ENCODE results near the gene MRPL37.
"Not testable (repeated sequence)": the region's sequence is repeated elsewhere in the genome, so short reads cannot be mapped to it uniquely, and the experiment has no call there.

The MRPL37 gene

GRCh38 chr1:54172614-54173599, 27.1 kb upstream of the MRPL37 start:
- no peak for DNase-seq

- no peak for DNase-seq
Observed at GRCh38 chr1:54173681-54174080, 26.3 kb upstream of the MRPL37 start.

- DNase-seq, result no peak
Observed at GRCh38 chr1:54174106-54174505, 25.9 kb upstream of the MRPL37 start.

- DNase-seq, result no peak
Observed at GRCh38 chr1:54176621-54177327, 23.2 kb upstream of the MRPL37 start.

GRCh38 chr1:54177726-54178125, 22.2 kb upstream of the MRPL37 start:
- no peak for DNase-seq

- DNase-seq, result no peak
Observed at GRCh38 chr1:54178296-54179070, 21.5 kb upstream of the MRPL37 start.

- no peak for DNase-seq
Observed at GRCh38 chr1:54180701-54181360, 19.1 kb upstream of the MRPL37 start.

- DNase-seq, result no peak
Observed at GRCh38 chr1:54186056-54186455, 13.9 kb upstream of the MRPL37 start.

- DNase-seq, result no peak
Observed at GRCh38 chr1:54188291-54188690, 11.7 kb upstream of the MRPL37 start.

- DNase-seq, result no peak
Observed at GRCh38 chr1:54190526-54190925, 9.4 kb upstream of the MRPL37 start.

- no peak for DNase-seq
Observed at GRCh38 chr1:54191525-54191924, 8.4 kb upstream of the MRPL37 start.

GRCh38 chr1:54193453-54193852, 6.5 kb upstream of the MRPL37 start:
- DNase-seq, result no peak

- DNase-seq, result no peak
Observed at GRCh38 chr1:54199151-54199764, 709 bp upstream of the MRPL37 start.

GRCh38 chr1:54200519-54200997, 591 bp downstream of the MRPL37 start:
- DNase-seq, result no peak

- DNase-seq, result no peak
Observed at GRCh38 chr1:54204199-54204598, 4.2 kb downstream of the MRPL37 start.

GRCh38 chr1:54207287-54207686, 7.3 kb downstream of the MRPL37 start:
- DNase-seq, result no peak

GRCh38 chr1:54207896-54208295, 7.9 kb downstream of the MRPL37 start:
- not testable (repeated sequence) for DNase-seq

- DNase-seq, result no peak
Observed at GRCh38 chr1:54212872-54213271, 12.9 kb downstream of the MRPL37 start.

- DNase-seq, result no peak
Observed at GRCh38 chr1:54215523-54215922, 15.6 kb downstream of the MRPL37 start.

GRCh38 chr1:54218883-54219687, 19.1 kb downstream of the MRPL37 start:
- no peak for DNase-seq

- no peak for DNase-seq
Observed at GRCh38 chr1:54219688-54220003, 19.7 kb downstream of the MRPL37 start.

Data from central memory CD4-positive, alpha-beta T cell (primary cell).